Activated CD8-positive, alpha-beta memory T cell treated with anti-CD3 and anti-CD28 coated beads, Interleukin-2, amount 50 U/mL, for 1 hour (primary cell): ENCODE measurements around the gene AUP1.

Experiments used
- DNase-seq: peaks from one replicate; pipeline ENCODE4 v3.0.0-alpha.2; 2020; ENCODE audit errors: extremely low read depth

The AUP1 gene

DNA sequence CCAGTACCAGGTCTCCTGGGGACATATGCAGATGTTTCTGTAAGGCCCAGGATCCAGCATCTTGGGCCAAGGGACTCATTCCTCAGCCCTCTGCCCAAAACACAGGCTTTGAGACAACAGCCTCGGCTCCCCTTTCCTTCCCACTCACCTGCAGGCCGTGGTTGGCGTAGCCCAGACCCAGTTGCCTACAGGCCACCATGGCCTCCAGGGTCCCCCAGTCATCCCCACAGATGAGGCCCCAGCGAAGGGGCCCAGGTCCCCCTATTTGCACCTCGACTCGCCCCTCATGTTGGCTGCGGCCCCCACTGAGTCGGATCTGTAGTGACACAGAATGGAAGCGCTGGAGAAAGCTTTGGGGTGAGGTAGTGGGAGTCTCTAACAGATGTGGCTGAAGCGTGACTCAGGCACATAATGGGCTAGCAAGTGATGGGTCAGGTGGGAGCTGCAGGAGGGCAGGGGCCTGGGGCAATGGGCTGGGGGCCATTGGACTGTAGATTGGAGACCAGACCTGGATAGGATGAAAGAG lies 6.0 kb upstream of the AUP1 start:
- no peak for DNase-seq

DNA sequence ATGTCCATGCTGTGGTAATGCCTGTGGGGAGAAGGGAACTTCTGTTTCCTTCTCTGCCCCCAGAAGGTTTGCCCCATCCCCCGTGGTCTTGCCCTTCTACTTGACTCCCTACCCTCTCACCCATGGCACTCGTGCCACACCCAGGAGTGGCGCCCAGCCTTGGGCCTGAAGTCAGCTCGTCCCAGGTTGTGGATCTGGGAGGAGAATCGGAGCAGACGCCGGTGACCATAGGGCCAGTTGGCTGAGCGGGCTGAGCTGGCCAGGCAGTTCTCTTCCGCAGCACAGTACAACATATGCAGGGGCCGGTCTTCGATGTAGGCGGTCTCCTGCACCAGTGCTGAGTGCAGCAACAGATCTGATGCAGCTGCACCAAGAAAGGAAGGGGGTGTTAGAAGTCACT lies 4.9 kb upstream of the AUP1 start:
- DNase-seq, result no peak

DNA sequence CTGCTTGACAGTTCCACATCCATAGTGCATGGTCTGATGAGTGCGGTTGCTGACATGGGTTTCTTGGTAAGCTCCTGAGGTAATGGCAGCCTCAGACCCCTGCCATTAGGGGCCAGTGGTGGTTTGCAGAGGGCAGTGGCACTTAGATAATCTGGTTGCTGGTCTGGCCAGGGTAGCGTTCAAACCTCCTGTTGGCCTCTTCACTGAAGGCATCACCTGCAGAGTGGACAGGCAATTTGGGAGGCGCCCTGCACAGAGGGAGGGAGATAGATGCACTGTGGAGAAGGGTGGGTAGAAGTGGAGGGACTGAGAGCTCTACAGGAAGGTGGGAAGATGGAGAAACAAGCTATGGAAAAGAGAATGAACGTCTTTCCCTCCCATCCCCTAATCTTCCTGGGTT lies 4.0 kb upstream of the AUP1 start:
- DNase-seq, result no peak

DNA sequence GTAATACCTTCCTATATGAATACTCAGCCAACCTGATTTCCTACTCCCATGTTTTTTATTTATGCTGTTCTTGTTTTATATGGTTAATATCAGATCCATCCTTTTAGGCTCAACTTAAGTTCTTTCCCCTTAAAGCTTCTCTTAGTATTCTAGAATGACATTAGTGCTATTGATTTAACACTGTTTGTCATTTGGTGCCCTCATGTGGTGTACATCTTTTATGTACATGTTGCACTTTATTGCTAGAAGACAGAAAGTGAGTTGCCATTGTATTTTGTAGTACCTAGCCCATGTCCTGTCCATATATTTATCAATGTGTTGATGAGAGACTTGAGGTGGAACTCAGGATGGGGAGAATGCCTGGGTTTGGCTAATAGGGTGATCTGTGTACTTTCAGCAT lies 2.7 kb upstream of the AUP1 start:
- no peak for DNase-seq

DNA sequence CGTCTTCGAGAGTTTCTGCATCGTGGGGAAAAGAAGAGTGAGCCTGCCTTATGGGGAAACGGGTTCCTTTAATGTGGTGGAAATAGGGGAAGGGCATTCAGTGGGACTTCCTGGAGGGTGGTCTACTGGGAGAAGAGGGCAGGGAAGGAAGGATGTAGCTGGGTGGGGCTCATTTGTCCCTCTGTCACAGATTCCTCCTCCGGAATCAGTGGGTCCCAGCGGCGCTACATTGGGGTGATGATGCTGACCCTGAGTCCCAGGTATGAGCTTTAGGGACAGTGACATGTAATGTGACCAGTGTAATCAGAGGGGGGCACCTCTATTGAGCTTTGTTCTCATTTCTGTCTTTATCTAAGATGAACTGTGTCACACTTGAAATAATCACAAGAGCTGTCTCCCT lies 2.2 kb upstream of the AUP1 start:
- no peak for DNase-seq

DNA sequence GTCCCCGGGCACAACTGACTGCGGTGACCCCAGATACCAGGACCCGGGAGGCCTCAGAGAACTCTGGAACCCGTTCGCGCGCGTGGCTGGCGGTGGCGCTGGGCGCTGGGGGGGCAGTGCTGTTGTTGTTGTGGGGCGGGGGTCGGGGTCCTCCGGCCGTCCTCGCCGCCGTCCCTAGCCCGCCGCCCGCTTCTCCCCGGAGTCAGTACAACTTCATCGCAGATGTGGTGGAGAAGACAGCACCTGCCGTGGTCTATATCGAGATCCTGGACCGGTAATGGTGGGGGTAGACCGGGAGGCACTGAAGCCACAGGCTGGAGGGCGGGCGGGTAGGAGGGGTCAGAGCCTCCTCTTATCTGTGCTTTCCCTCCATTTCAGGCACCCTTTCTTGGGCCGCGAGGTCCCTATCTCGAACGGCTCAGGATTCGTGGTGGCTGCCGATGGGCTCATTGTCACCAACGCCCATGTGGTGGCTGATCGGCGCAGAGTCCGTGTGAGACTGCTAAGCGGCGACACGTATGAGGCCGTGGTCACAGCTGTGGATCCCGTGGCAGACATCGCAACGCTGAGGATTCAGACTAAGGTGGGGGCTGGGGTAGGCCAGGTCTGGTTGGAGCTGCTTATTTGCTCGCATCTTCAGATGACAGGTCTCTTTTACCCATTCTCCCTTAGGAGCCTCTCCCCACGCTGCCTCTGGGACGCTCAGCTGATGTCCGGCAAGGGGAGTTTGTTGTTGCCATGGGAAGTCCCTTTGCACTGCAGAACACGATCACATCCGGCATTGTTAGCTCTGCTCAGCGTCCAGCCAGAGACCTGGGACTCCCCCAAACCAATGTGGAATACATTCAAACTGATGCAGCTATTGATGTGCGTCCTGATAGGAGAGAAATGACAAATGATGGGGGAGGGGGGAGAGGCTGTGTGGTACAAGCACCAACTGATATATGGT lies 1.0 kb upstream of the AUP1 start:
- DNase-seq, result no peak

DNA sequence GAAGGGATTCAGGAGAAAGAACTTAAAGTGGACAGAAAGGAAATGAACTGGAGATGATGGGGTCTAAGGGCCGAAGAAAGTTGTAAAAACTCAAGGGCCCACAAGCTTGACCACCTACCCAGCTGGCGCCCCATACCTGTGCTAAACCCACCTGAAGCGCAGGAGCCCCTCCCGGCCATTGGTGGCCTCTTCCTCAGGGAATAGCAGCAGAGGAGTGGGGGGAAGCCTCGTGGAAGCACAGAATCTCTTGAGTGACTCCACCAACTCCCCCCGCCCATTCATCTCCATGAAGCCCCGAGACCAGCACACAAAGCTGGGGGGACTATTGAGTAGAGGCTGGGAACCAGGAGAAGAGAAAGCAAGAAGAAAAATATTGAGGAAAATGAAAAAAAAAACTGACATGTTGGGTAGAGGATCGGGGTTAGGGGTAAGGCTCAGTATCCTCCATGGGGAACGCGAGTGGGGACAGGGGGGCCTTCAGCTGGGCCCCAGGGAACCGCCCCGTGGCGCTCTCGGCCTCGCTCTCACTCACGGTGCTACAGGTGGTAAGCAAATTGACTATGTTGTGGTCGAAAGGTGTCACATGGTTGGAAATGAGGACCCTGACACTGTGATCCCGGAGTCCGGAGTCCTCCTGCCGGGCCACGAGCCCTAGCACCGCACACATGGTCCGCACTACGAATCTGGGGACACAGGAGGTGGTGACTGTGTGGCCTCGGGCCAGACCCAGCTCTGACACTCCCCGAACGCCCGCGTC lies 728 bp downstream of the AUP1 start:
- DNase-seq, result no peak

DNA sequence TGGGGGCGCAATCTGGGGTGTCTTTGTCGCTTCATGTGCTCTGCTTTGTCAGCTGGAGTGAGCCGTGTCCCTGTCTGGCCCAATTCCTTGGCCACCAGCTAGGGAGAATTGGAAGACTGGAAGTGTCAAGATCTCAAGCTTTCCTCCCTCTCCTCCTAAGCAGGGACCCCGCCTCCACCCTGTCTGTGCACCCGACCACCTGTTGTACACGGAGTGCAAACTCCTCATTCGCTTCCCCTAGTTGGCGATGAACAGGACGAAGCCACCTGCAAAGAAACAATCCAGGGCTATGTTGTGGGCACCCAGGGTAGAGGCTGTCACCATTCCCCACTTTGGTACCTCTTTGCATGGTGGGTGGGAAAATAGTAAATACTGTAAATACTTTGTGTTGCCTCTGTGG lies 1.8 kb downstream of the AUP1 start:
- DNase-seq, result no peak

DNA sequence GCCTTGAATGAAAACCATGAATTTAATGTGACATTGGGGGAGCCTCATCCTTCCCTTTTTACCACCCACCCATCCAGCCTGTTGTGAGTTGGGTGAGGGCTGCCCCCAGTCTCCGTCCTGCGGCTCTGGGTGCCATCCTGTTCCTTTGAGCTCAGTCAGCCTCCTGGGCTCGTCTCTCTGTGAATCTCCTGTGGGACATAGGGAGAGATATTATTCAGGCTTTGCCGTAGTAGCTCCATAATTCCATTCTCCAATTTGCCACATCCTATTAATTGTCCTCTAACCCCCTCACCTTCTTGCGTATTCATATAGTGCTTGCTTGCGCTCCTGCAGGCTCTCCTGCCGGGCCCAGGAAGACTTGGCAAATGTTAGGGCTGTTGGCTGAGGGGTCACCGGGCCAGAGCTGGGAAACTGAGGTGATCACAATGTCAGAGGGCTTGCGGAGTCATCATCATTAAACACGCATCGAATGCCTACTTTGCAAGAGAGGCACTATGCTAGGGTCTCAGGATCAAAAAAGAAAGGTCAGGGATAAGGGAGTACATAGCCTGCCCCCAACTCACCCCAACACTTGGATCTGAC lies 2.8 kb downstream of the AUP1 start:
- DNase-seq, result no peak

DNA sequence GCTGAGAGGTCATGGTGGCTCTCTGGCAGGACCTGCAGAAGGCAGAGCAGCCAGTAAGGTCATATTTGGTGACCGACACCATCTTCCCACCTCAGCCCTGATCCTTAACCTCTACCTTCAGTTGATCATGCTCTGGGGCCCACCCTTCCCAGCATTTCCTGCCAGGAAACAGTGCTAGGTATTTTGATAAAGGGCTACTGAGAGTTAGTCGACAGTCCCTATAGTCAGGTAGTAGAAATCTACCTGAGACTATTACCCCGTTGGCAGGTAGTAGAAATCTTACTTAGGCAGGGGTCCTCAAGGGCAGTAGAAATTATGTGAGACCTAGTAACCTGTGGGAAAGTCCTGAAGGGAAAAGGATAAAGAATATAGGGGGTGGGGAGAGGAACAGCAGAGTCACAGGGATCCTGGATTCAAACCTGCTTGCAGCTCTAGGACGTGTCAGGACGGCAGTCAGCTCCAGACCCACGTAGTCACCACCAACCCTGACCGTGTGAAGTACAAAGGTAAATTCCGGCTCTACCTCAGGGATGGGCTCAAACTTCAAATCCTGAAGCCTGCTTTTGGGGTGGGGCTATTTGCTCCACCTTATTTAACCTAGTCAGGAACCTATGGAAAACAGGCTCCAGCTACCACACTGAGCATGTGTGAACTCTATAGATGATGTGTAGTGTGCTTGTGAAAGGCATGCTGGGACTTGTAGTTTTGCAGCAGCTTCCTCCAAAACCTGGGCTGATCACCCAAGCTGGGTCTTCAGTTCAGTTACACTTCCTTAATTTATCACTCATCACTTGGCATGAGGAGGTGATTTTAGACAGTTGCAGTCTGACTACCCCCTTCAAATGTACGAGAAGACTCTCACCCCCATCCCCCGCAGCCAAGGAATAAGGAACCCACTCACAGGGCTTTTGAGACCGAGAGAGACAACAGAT lies 3.5 kb downstream of the AUP1 start, which contains the start of gene DQX1:
Gene DQX1 (minus strand): TSS at position 515 of the 932 bp plus-strand sequence. CDS start 502 bp downstream, at position 13.
- DNase-seq, result no peak

DNA sequence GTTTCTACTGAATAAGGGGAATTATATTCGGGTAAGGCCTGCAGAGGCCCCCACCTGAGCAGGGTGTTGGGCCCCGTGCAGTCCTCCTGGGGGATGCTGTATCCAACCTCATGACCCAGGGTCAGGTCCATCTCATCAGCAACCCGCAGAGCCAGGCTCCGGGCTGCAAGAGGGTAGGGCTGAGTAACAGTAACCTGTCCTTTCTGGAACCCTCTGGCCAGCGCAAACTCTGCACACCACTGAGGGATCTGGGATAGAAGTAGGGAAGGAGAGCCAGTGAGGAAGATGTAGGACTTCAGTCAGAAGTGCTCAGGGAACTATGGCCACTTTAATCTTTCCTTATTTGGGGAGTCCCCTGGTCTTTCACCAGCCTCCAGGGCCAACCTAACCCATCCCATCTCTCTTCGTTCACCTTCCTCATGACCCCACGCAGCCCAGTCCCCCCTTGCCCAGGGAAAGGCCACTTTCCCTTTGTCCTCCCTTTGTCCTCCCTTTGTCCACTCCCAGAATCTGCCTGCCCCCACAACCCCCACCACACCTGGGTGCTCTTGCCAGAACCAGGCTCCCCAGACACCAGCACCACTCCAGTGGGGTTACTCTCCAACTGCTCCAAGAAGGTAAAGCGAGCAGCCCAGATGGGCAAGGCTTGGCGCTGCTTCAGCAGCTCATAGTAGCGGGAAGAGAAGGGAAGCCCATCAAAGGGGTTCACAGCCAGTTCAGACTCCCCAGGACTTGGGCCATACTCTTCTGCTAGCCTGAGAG lies 4.4 kb downstream of the AUP1 start:
- no peak for DNase-seq

DNA sequence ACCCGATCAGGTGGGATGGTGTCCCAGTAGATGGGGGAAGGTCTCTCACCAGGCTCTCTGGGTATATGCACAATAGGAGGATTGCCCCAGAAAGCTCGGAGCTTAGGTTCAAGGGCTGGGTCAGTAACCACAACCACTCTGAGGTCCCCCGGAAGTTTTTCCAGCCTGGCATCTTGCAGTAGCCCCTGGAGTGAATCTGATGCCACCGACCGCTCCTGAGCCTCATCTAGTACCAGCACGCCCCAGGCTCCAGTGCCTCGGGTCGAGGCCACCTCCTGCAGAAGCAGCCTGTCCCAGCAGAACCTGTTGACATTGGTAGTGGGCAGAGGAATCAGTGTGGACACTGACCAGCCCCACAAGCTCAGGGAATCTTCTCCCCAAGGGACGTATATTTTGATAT lies 5.5 kb downstream of the AUP1 start:
- DNase-seq, result no peak

DNA sequence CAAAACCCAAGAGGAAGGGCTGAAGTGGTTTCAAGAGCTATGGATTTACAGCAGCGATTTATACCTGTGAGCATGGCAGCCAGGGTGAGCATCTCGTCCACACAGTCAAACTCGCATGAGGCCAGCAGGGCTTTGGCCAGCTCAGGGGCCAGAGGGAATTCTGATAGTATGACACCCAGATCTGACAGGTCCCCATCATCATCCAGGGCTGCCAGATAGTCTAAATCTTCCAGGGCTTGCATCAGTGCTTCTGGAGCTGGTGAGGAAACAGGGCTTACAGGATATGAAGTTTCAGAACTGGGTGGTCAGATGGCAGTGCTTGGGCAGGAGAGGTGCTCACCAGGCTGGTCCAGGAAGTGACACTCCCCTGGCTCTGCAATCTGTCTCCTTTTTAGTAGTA lies 7.0 kb downstream of the AUP1 start:
- no peak for DNase-seq

DNA sequence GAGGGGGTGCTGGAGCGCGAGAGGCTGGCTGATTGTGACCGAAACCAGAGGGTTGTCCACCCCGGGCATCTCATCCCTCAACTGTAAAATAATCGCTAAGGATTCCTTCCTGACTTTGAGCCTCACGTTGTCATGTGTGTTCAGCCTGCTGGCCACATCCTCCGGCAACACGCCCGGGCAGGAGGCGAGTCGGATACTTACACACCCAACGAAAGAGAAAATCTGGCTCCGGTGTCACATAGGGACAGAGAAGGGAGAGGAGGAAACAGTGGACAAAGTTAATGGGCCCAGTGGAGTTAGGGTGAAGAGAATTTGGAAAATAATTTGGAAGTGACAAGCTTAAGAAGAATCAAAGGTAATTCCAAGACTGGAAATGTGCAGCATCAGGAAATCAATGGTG lies 12.9 kb downstream of the AUP1 start:
- no peak for DNase-seq

DNA sequence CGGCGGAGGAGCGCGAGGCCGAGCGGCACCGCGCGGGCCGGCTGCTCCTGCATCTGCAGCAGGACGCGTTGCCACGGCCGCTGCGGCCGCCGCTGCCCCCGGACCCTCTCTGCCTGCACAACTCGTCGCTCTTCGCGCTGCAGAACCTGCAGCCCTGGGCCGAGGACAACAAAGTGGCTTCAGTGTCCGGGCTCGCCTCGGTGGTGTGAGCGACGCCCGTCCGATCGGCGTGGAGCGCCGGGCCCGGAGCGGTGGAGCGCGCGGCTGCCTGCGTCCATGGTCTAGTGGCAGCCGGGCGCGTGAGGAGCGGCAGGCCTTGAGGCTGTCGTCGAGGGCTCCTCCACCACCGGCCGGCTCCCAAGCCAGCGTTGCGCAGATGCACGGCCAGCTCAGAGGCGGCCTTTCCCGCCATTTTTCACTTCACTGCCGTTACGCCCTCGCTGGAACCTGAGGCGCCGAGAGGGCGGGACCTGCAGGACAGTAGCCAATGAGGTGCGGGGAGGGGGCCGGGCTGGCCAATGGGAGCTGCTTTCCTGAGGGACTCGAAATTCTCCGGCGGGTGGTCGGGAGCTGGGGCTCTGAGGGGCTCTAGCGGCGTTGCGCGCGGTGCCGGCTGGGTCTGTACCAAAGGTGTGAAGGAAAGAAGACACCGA lies 13.4 kb downstream of the AUP1 start:
- peak; percentile 52 for DNase-seq

DNA sequence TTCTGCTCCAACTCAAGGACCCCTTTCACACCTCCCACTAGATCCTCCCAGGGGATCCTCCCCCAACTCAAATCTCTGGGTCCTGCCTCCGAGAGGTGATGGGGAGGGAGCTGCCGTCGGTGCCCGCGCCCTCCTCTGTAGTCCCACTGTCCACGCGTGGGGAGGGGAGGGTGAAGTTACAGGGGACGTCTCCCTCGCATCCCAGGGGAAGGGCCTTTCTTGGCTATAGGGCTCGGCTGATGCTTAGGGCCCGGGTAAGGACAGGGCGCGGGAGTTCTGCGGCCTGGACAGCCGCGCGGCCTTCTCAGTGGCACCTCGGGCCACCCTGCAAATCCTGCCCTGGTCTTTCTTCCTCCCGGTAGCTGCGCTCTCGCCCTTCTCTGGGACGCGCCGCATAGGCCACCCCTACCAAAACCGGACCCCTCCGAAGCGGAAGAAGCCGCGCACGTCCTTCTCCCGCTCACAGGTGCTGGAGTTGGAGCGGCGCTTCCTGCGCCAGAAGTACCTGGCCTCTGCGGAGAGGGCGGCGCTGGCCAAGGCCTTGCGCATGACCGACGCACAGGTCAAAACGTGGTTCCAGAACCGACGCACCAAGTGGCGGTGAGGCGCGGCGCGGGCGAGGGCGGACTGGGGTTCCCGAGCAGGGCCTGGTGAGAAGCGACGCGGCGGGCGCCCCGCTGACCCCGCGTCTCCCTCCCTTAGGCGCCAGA lies 14.1 kb downstream of the AUP1 start:
- no peak for DNase-seq

DNA sequence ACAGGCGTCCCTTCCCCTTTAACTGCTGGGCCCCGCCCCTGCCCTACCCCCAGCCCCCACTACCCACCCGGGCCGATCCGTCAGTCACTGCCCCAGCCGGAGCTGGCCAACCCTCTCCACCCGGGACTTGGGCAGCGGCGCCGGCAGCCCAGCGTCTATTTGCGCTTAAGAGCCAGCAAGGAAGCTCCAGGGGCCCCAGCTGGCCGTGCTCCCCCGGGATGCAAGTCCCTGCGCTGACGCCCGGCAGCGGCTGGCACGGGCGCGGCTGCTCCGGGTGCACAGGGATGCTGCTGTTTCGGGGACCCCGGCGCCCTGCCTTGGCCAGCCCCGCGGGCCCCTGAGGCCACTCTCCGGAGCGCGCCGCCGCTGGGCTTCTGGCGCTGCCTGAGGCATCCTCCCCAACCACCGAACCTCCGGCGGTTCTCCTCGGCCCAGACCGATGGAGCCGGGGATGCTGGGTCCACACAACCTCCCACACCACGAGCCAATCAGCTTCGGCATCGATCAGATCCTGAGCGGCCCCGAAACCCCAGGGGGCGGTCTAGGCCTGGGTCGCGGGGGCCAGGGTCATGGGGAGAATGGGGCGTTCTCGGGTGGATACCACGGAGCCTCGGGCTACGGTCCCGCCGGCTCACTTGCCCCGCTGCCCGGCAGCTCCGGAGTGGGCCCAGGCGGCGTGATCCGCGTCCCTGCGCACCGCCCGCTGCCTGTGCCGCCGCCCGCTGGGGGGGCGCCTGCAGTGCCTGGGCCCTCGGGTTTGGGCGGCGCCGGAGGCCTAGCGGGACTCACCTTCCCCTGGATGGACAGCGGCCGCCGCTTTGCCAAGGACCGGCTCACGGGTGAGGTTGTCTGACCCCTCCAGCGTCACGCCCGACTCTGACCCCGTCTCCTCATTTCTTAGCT lies 14.9 kb downstream of the AUP1 start, which contains the start of gene TLX2:
Gene TLX2 (plus strand): TSS at position 83 of the 903 bp plus-strand sequence. CDS start 357 bp downstream, at position 440.
- no peak for DNase-seq
